ENCODE measurements around the gene NLRX1.
"Not testable (repeated sequence)": the region's sequence is repeated elsewhere in the genome, so short reads cannot be mapped to it uniquely, and the experiment has no call there.

Gene NLRX1

GRCh38 chr11:119168471-119169281 lies at the start of gene NLRX1:
Gene NLRX1 (plus strand): TSS chr11:119168725. CDS start chr11:119171404, 2,679 bp downstream.
- DNase-seq, result peak; percentile 83

- DNase-seq, result no peak
These were observed 49.6 kb upstream of the NLRX1 start for GRCh38 chr11:119118946-119119345.

- DNase-seq, result peak; percentile 21
These were observed 47.9 kb upstream of the NLRX1 start for GRCh38 chr11:119120639-119121007.

GRCh38 chr11:119121008-119121810 lies 47.3 kb upstream of the NLRX1 start, which contains the start of gene HINFP:
Gene HINFP (plus strand): TSS chr11:119121580. CDS start chr11:119126945, 5,365 bp downstream.
- DNase-seq, result peak; percentile 97

- DNase-seq, result no peak
These were observed 46.8 kb upstream of the NLRX1 start for GRCh38 chr11:119121811-119122124.

GRCh38 chr11:119125821-119126220 lies 42.7 kb upstream of the NLRX1 start:
- no peak for DNase-seq

- DNase-seq, result no peak
These were observed 41.8 kb upstream of the NLRX1 start for GRCh38 chr11:119126675-119127268.

GRCh38 chr11:119130662-119131061 lies 37.9 kb upstream of the NLRX1 start:
- DNase-seq, result no peak

GRCh38 chr11:119134389-119134978 lies 34.0 kb upstream of the NLRX1 start:
- DNase-seq, result no peak

GRCh38 chr11:119139276-119139675 lies 29.2 kb upstream of the NLRX1 start:
- not testable (repeated sequence) for DNase-seq

- DNase-seq, result peak; percentile 70
These were observed 23.6 kb upstream of the NLRX1 start for GRCh38 chr11:119144825-119145486.

GRCh38 chr11:119145551-119145950 lies 23.0 kb upstream of the NLRX1 start:
- no peak for DNase-seq

- DNase-seq, result peak; percentile 43
These were observed 20.8 kb upstream of the NLRX1 start for GRCh38 chr11:119147604-119148333.

GRCh38 chr11:119148720-119149017 lies 19.9 kb upstream of the NLRX1 start:
- no peak for DNase-seq

- no peak for DNase-seq
These were observed 19.3 kb upstream of the NLRX1 start, which contains the start of gene ABCG4 for GRCh38 chr11:119149018-119149785. Gene ABCG4 (plus strand): TSS chr11:119149052. CDS start chr11:119149966, 914 bp downstream.

- DNase-seq, result no peak
These were observed 18.7 kb upstream of the NLRX1 start for GRCh38 chr11:119149786-119150275.

- no peak for DNase-seq
These were observed 16.5 kb upstream of the NLRX1 start for GRCh38 chr11:119152043-119152442.

- no peak for DNase-seq
These were observed 15.9 kb upstream of the NLRX1 start for GRCh38 chr11:119152604-119153003.

- no peak for DNase-seq
These were observed 15.3 kb upstream of the NLRX1 start for GRCh38 chr11:119153049-119153818.

- no peak for DNase-seq
These were observed 14.3 kb upstream of the NLRX1 start for GRCh38 chr11:119154178-119154577.

Data from RPMI8226 (cell line).